Smooth muscle cell (in vitro differentiated cells): ENCODE data around the gene CX3CR1. TPM values are rescaled to one million over a fixed set of nuclear protein-coding genes. Genes with fewer than 3 reads are reported as not detected.

Source experiments
- DNase-seq: peaks from one replicate; lab custom pipeline; 2025; ENCODE audit not compliant: unreplicated experiment; lab: John Stamatoyannopoulos, UW
- H2AFZ ChIP-seq: fragments of 200-600 bp; sonication (generic); 2 replicates; pipeline ENCODE4 v1.6.0; 2016; ENCODE audit warnings: antibody characterized with exemption, low read depth, mild to moderate bottlenecking
- H3F3A ChIP-seq: fragments of 200-600 bp; sonication (generic); 2 replicates; pipeline ENCODE4 v1.6.0; 2017; ENCODE audit warnings: antibody characterized with exemption, low read depth
- H3K27ac ChIP-seq: fragments of 200-600 bp; sonication (generic); 2 replicates; pipeline ENCODE4 v1.5.1; 2016; ENCODE audit warnings: low read depth, mild to moderate bottlenecking
- H3K27me3 ChIP-seq: fragments of 200-600 bp; sonication (generic); 2 replicates; pipeline ENCODE4 v1.6.1; 2016; ENCODE audit warnings: low read depth, mild to moderate bottlenecking
- H3K36me3 ChIP-seq: fragments of 200-600 bp; sonication (generic); 2 replicates; pipeline ENCODE4 v1.5.1; 2016; ENCODE audit warnings: low read depth
- H3K4me1 ChIP-seq: fragments of 200-600 bp; sonication (generic); 2 replicates; pipeline ENCODE4 v1.5.1; 2016; ENCODE audit warnings: low read depth
- H3K4me2 ChIP-seq: fragments of 200-600 bp; sonication (generic); 2 replicates; pipeline ENCODE4 v1.6.0; 2016; ENCODE audit warnings: mild to moderate bottlenecking
- H3K4me3 ChIP-seq: fragments of 200-600 bp; sonication (generic); 2 replicates; pipeline ENCODE4 v1.5.1; 2016; ENCODE audit warnings: mild to moderate bottlenecking
- H3K79me2 ChIP-seq: fragments of 200-600 bp; sonication (generic); 2 replicates; pipeline ENCODE4 v1.6.0; 2016; ENCODE audit warnings: low read depth, mild to moderate bottlenecking
- H3K9ac ChIP-seq: fragments of 200-600 bp; sonication (generic); 2 replicates; pipeline ENCODE4 v1.6.0; 2016; ENCODE audit warnings: low read depth
- H3K9me3 ChIP-seq: fragments of 200-600 bp; sonication (generic); replicated peaks from 2 replicates; pipeline ENCODE4 v1.5.1; 2016; ENCODE audit warnings: low read depth
- H4K20me1 ChIP-seq: fragments of 200-600 bp; sonication (generic); 2 replicates; pipeline ENCODE4 v1.6.0; 2016; ENCODE audit warnings: low read depth
- CTCF ChIP-seq: fragments of 200-600 bp; sonication (generic); IDR thresholded peaks from 2 replicates; pipeline ENCODE4 v1.5.1; 2017; ENCODE audit warnings: borderline replicate concordance, mild to moderate bottlenecking, antibody characterized with exemption; ENCODE audit not compliant: insufficient read depth, poor library complexity, severe bottlenecking
- WGBS: methylation state at CpG from one replicate; pipeline ENCODE4 v1.1.7; 2016; ENCODE audit warnings: low lambda C conversion rate; 5-methylcytosine and 5-hydroxymethylcytosine counted together
- polyA plus RNA-seq: library from polyadenylated mRNA; unstranded; fragments of >200 nt; fragmentation: Nextera tagmentation; extraction: Ambion mirVana; gene quantifications from 2 replicates; pipeline ENCODE4 v1.2.1, GENCODE V29; 2016
- total RNA-seq: library from RNA; depleted of rRNA; stranded (reverse); fragments of >200 nt; gene quantifications from 2 replicates; pipeline ENCODE4 v1.2.3, GENCODE V29; 2014

CX3CR1 gene
- total and polyA plus RNA-seq, 2 experiments from 2014 or later, result not detected

GRCh38 chr3:39216176-39216790 is 63.6 kb downstream of the CX3CR1 start:
- no peaks in the 10 kb centered on the region for H4K20me1 ChIP-seq
- no peak overlapping the region for H3K27ac ChIP-seq
- WGBS, result 92% methylated on average over 2 of the region's 2 CpGs
- no peaks in the 10 kb centered on the region for H3K9me3 ChIP-seq
- no peak overlapping the region for H2AFZ ChIP-seq
- no peak for DNase-seq
- no peak overlapping the region for H3K4me2 ChIP-seq
- H3K4me3 ChIP-seq, result no peak overlapping the region
- H3K4me1 ChIP-seq, result no peaks in the 10 kb centered on the region
- H3K27me3 ChIP-seq, result no peaks in the 10 kb centered on the region
- no peaks in the 10 kb centered on the region for H3K36me3 ChIP-seq
- H3K79me2 ChIP-seq, result no peaks in the 10 kb centered on the region
- no peak overlapping the region for H3K9ac ChIP-seq
- no peaks in the 10 kb centered on the region for H3F3A ChIP-seq
- TF ChIP-seq CTCF, result no peak

GRCh38 chr3:39213613-39214012 is 66.2 kb downstream of the CX3CR1 start:
- no peaks in the 10 kb centered on the region for H3K9me3 ChIP-seq
- H3K4me1 ChIP-seq, result peaks cover under 1% of the 10 kb centered on the region
- no peak overlapping the region for H3K4me2 ChIP-seq
- no peak overlapping the region for H2AFZ ChIP-seq
- H3K9ac ChIP-seq, result no peak overlapping the region
- H4K20me1 ChIP-seq, result no peaks in the 10 kb centered on the region
- no peaks in the 10 kb centered on the region for H3K27me3 ChIP-seq
- H3K4me3 ChIP-seq, result no peak overlapping the region
- TF ChIP-seq CTCF, result no peak
- no peaks in the 10 kb centered on the region for H3K36me3 ChIP-seq
- DNase-seq, result no peak
- no peak overlapping the region for H3K27ac ChIP-seq
- no peaks in the 10 kb centered on the region for H3K79me2 ChIP-seq
- WGBS, result 68% methylated on average over 2 of the region's 2 CpGs
- no peaks in the 10 kb centered on the region for H3F3A ChIP-seq

Other genes starting within 250 kb of the CX3CR1 start
- 0.04 TPM in 1 of 2 replicates, not detected in the other for gene SCN11A, start 228.1 kb downstream of the CX3CR1 start, total RNA-seq
- gene SCN11A, start 228.1 kb downstream of the CX3CR1 start, polyA plus RNA-seq, result not detected in 2 replicates
- 34.6 and 37.1 TPM in 2 replicates for gene WDR48, start 228.0 kb downstream of the CX3CR1 start, total RNA-seq
- 26.9 TPM in 2 replicates for gene WDR48, start 228.0 kb downstream of the CX3CR1 start, polyA plus RNA-seq
- 27.6 and 29.5 TPM in 2 replicates for gene GORASP1, start 172.4 kb downstream of the CX3CR1 start, total RNA-seq
- gene GORASP1, start 172.4 kb downstream of the CX3CR1 start, polyA plus RNA-seq, result 41.6 and 57.0 TPM in 2 replicates
- gene TTC21A, start 172.4 kb downstream of the CX3CR1 start, total RNA-seq, result 1.7 and 2.3 TPM in 2 replicates
- 10.2 and 10.6 TPM in 2 replicates for gene TTC21A, start 172.4 kb downstream of the CX3CR1 start, polyA plus RNA-seq
- gene CSRNP1, start 126.4 kb downstream of the CX3CR1 start, total RNA-seq, result 124 and 159 TPM in 2 replicates
- gene CSRNP1, start 126.4 kb downstream of the CX3CR1 start, polyA plus RNA-seq, result 198 and 252 TPM in 2 replicates
- gene XIRP1, start 87.4 kb downstream of the CX3CR1 start, total RNA-seq, result 0.13 and 0.31 TPM in 2 replicates
- gene XIRP1, start 87.4 kb downstream of the CX3CR1 start, polyA plus RNA-seq, result 0.60 and 0.75 TPM in 2 replicates
- gene CCR8, start 49.7 kb upstream of the CX3CR1 start, total RNA-seq, result not detected in 2 replicates
- gene CCR8, start 49.7 kb upstream of the CX3CR1 start, polyA plus RNA-seq, result not detected in 2 replicates
- gene SLC25A38, start 103.3 kb upstream of the CX3CR1 start, total RNA-seq, result 18.9 and 19.1 TPM in 2 replicates
- 18.5 and 22.2 TPM in 2 replicates for gene SLC25A38, start 103.3 kb upstream of the CX3CR1 start, polyA plus RNA-seq
- 1,254 and 1,284 TPM in 2 replicates for gene RPSA, start 126.7 kb upstream of the CX3CR1 start, total RNA-seq
- gene RPSA, start 126.7 kb upstream of the CX3CR1 start, polyA plus RNA-seq, result 355 and 407 TPM in 2 replicates
- not detected in 2 replicates for gene MOBP, start 187.6 kb upstream of the CX3CR1 start, total RNA-seq
- not detected in 2 replicates for gene MOBP, start 187.6 kb upstream of the CX3CR1 start, polyA plus RNA-seq